K562 (cell line): Measurements from ENCODE around the gene LASP1. TPM values are rescaled to one million over a fixed set of nuclear protein-coding genes. Genes with fewer than 3 reads are reported as not detected.
"Not testable (repeated sequence)": the region's sequence is repeated elsewhere in the genome, so short reads cannot be mapped to it uniquely, and the experiment has no call there.

Experiments
- ATAC-seq: fragments of 200-7000 bp; cut with Tn5 transposase; 3 replicates; pipeline ENCODE4 v1.9.1; 2020; ENCODE audit warnings: moderate library complexity
- BruUV-seq: library from RNA; stranded (reverse); fragments of 400-500 nt; replicated peaks from 2 replicates; lab custom pipeline; 2021; lab: Mats Ljungman, UMichigan
- CTCF ChIA-PET: fragments of 300-600 bp; formaldehyde crosslinking; extraction: SDS; loops from one replicate; lab custom pipeline; 2021; ENCODE audit warnings: low intra/inter-chr PET ratio; lab: Yijun Ruan, JAX
- POLR2A ChIA-PET: fragments of 300-600, 350-650 bp; sonication (Branson Sonifier 250); formaldehyde crosslinking; extraction: SDS; loops from one replicate; lab custom pipeline; 2021; ENCODE audit warnings: antibody characterized with exemption, inconsistent platforms; lab: Yijun Ruan, JAX
- DNase-seq, 4 experiments: peaks; one replicate each; pipeline versions ENCODE4 v3.0.0 to v3.0.0-alpha.2; 2011 to 2018; ENCODE audit warnings: low spot score in 3 of 4, mixed read lengths in 3 of 4; ENCODE audit errors: extremely low read depth in 1 of 4
- FAIRE-seq: peaks from 2 replicates; lab custom pipeline; 2011; peaks lifted over from hg19 to GRCh38; lab: Jason Lieb, UNC
- H2AFZ ChIP-seq: 2 replicates; pipeline ENCODE4 v1.6.0; 2011; ENCODE audit warnings: low read depth, low read length, control low read depth, inconsistent platforms
- H3K27ac ChIP-seq: fragments of 200-600 bp; 3 replicates; pipeline ENCODE4 v1.8.0; 2011; ENCODE audit warnings: low read depth, mild to moderate bottlenecking, control low read depth, inconsistent platforms, low read length, moderate library complexity, mixed read lengths; ENCODE audit errors: extremely low read depth
- H3K27me3 ChIP-seq, 2 experiments: fragments of 300-600 bp in 1 of 2; 2 replicates in 1 of 2; 3 replicates in 1 of 2; pipeline versions ENCODE4 v1.6.0 to v1.8.0; 2011; ENCODE audit warnings: inconsistent platforms in 2 of 2, low read length in 2 of 2, mild to moderate bottlenecking in 1 of 2, mixed read lengths in 1 of 2, moderate library complexity in 1 of 2; ENCODE audit not compliant: control insufficient read depth in 2 of 2, insufficient read depth in 2 of 2
- H3K36me3 ChIP-seq: fragments of 300-600 bp; 3 replicates; pipeline ENCODE4 v1.8.0; 2011; ENCODE audit warnings: mild to moderate bottlenecking, low read length, inconsistent platforms; ENCODE audit not compliant: control insufficient read depth, insufficient read depth
- H3K4me1 ChIP-seq, 2 experiments: fragments of 200-600 bp in 1 of 2; replicated peaks in 1 of 2; 2 replicates in 1 of 2; 3 replicates in 1 of 2; pipeline versions ENCODE4 v1.5.1 to v1.8.0; 2011; ENCODE audit warnings: inconsistent platforms in 2 of 2, low read length in 2 of 2, mild to moderate bottlenecking in 1 of 2, mixed read lengths in 1 of 2, moderate library complexity in 1 of 2; ENCODE audit not compliant: control insufficient read depth in 2 of 2, insufficient read depth in 2 of 2
- H3K4me2 ChIP-seq: 2 replicates; pipeline ENCODE4 v1.6.1; 2011; ENCODE audit warnings: low read length, control low read depth, inconsistent platforms, mixed read lengths; ENCODE audit not compliant: insufficient read depth
- H3K4me3 ChIP-seq: fragments of 200-600 bp; sonication (generic), shearing (Covaris generic); 2 replicates; pipeline ENCODE4 v1.5.1; 2016; ENCODE audit warnings: control low read depth, inconsistent platforms
- H3K79me2 ChIP-seq: fragments of 200-600 bp; 3 replicates; pipeline ENCODE4 v1.8.0; 2011; ENCODE audit warnings: low read length, inconsistent platforms; ENCODE audit not compliant: control insufficient read depth, insufficient read depth
- H3K9ac ChIP-seq, 2 experiments: 2 replicates each; pipeline versions ENCODE4 v1.6.0 to v1.6.1; 2011; ENCODE audit warnings: low read depth in 2 of 2, low read length in 2 of 2, control low read depth in 1 of 2, inconsistent platforms in 1 of 2, mild to moderate bottlenecking in 1 of 2, mixed read lengths in 1 of 2; ENCODE audit not compliant: insufficient read depth in 1 of 2
- H3K9me1 ChIP-seq: one replicate; pipeline ENCODE4 v1.6.0; 2011; ENCODE audit warnings: inconsistent platforms, mild to moderate bottlenecking, low read length, moderate library complexity; ENCODE audit not compliant: control insufficient read depth, insufficient read depth
- H3K9me3 ChIP-seq: replicated peaks from 2 replicates; pipeline ENCODE4 v1.5.1; 2011; ENCODE audit warnings: low read depth, low read length, inconsistent platforms; ENCODE audit not compliant: control insufficient read depth, insufficient read depth
- H4K20me1 ChIP-seq: replicated peaks from 2 replicates; pipeline ENCODE4 v1.6.1; 2011; ENCODE audit warnings: low read length, inconsistent platforms, mixed read lengths; ENCODE audit not compliant: control insufficient read depth, insufficient read depth
- CBX8 ChIP-seq: fragments of 200-600 bp; sonication (generic); IDR thresholded peaks from 2 replicates; pipeline ENCODE4 v1.6.1; 2012; ENCODE audit warnings: borderline replicate concordance, mixed run types, low read depth, mild to moderate bottlenecking, moderate library complexity, mixed read lengths, low read length, control low read depth, inconsistent platforms; ENCODE audit not compliant: poor library complexity, severe bottlenecking; ENCODE audit errors: extremely low read depth
- ERF ChIP-seq: fragments of 450-650 bp; formaldehyde crosslinking; IDR thresholded peaks from 2 replicates; pipeline ENCODE4 v1.4.0; 2020; ENCODE audit warnings: mild to moderate bottlenecking, mixed read lengths
- ESRRA ChIP-seq: fragments of 450-650 bp; IDR thresholded peaks from 2 replicates; pipeline ENCODE4 v1.6.1; 2014; ENCODE audit warnings: low read depth, mild to moderate bottlenecking, moderate library complexity, borderline replicate concordance
- IFI16 ChIP-seq: fragments of 250-450 bp; sonication (Bioruptor Pico); IDR thresholded peaks from 2 replicates; pipeline ENCODE4 v2.1.2; 2022; ENCODE audit warnings: mild to moderate bottlenecking, inconsistent platforms
- KLF6 ChIP-seq: fragments of 250-450 bp; sonication (Bioruptor Pico); IDR thresholded peaks from 2 replicates; pipeline ENCODE4 v1.4.0; 2020; ENCODE audit warnings: mild to moderate bottlenecking, moderate library complexity, borderline replicate concordance
- MXI1 ChIP-seq: IDR thresholded peaks from 2 replicates; pipeline ENCODE4 v1.6.1; 2011; ENCODE audit warnings: low read depth, mild to moderate bottlenecking, improper control_type of control experiment, low read length
- PHB ChIP-seq: fragments of 250-450 bp; sonication (Bioruptor Pico); IDR thresholded peaks from 2 replicates; pipeline ENCODE4 v1.5.0; 2021
- PHF20 ChIP-seq: fragments of 450-650 bp; IDR thresholded peaks from 2 replicates; pipeline ENCODE4 v1.6.1; 2018; ENCODE audit not compliant: partially characterized antibody
- PRPF4 ChIP-seq: fragments of 200-400 bp; formaldehyde crosslinking; IDR thresholded peaks from one replicate; pipeline ENCODE4 v1.6.1; 2017; ENCODE audit warnings: low read length, low read depth, mild to moderate bottlenecking; ENCODE audit not compliant: insufficient read depth, poor library complexity, severe bottlenecking
- ZEB2 ChIP-seq: fragments of 450-650 bp; IDR thresholded peaks from 2 replicates; pipeline ENCODE4 v1.6.1; 2016
- ZFP30 ChIP-seq: fragments of 250-450 bp; sonication (Bioruptor Pico); IDR thresholded peaks from 2 replicates; pipeline ENCODE4 v1.8.0; 2022; ENCODE audit warnings: moderate library complexity, mild to moderate bottlenecking, inconsistent platforms, borderline replicate concordance
- ZNF695 ChIP-seq: fragments of 450-650 bp; formaldehyde crosslinking; IDR thresholded peaks from 2 replicates; pipeline ENCODE4 v1.4.0; 2020; ENCODE audit warnings: mild to moderate bottlenecking, moderate library complexity
- WGBS: fragments of 100-300 bp; shearing (Covaris generic); methylation state at CpG from one replicate; pipeline ENCODE4 v1.1.6; 2016; ENCODE audit warnings: low coverage, mixed read lengths; ENCODE audit not compliant: insufficient coverage; ENCODE audit errors: missing lambda C conversion rate; 5-methylcytosine and 5-hydroxymethylcytosine counted together
- in situ Hi-C: fragments of 300-500 bp; cut with MboI; formaldehyde crosslinking; loops from 4 replicates; pipeline ENCODE4 v1.15.0; 2018; ENCODE audit warnings: inconsistent platforms, mixed read lengths
- intact Hi-C: fragments of 100-400 bp; cut with micrococcal nuclease; formaldehyde crosslinking; loops from 2 replicates; pipeline ENCODE4 v1.14.2; 2022
- polyA plus RNA-seq, 8 experiments: library from polyadenylated mRNA; depleted of rRNA in 4 of 8; stranded (reverse) in 5 of 8; unstranded in 3 of 8; fragments of >200 nt; fragmentation: Nextera tagmentation in 2 of 8; fragmentation: Illumina TruSeq in 1 of 8; extraction: Ambion mirVana in 2 of 8; extraction: Trizol in 1 of 8; gene quantifications; 2 replicates each; pipeline versions ENCODE4 v1.2.1 to v1.2.3, GENCODE V29; 2011 to 2014; ENCODE audit warnings: inconsistent platforms in 1 of 8, missing spikeins in 1 of 8
- total RNA-seq, 7 experiments: library from RNA; depleted of rRNA in 6 of 7; stranded (reverse); fragments of >200 nt in 6 of 7; fragmentation: Illumina TruSeq in 2 of 7; extraction: Trizol in 2 of 7; gene quantifications; 2 replicates each; pipeline versions ENCODE4 v1.2.1 to v1.2.3, GENCODE V29; 2011 to 2021; ENCODE audit warnings: low replicate concordance in 1 of 7
- TF ChIP-seq, protein P1 (sequence below): fragments of 450-650 bp; conservative IDR thresholded peaks from 2 replicates; pipeline ENCODE4 v1.6.1; 2016; ENCODE audit warnings: missing genetic modification characterization, low read depth, mild to moderate bottlenecking, missing compliant biosample characterization, moderate library complexity

LASP1 gene
- total and polyA plus RNA-seq, 9 of the 15 experiments (the other 6 are each of a cell fraction or from before 2014, with no cell fraction given), result 23.0 to 125 (median 55.3) TPM

- no peaks in the 10 kb centered on the region for H3K9me3 ChIP-seq
- H3K27ac ChIP-seq, result no peak overlapping the region
- FAIRE-seq (no peak), DNase-seq (peak in 1 of 4 experiments; percentile 5), ATAC-seq (no peak)
- H3K4me2 ChIP-seq, result no peak overlapping the region
- H4K20me1 ChIP-seq, result peaks cover 11% of the 10 kb centered on the region; the same call in 1 of the 2 replicates
- H3K9ac ChIP-seq, result no peak overlapping the region
- H3K9me1 ChIP-seq, result no peaks in the 10 kb centered on the region
- H3K79me2 ChIP-seq, result peaks cover 3% of the 10 kb centered on the region; the same call in 1 of the 3 replicates
- CTCF ChIA-PET, result no interaction called here
- no peaks in the 10 kb centered on the region for H3K27me3 ChIP-seq
- peaks cover 81% of the 10 kb centered on the region; the same call in 2 of the 3 replicates for H3K36me3 ChIP-seq
- H3K4me3 ChIP-seq, result no peak overlapping the region
- in situ Hi-C loops (no loop called here), intact Hi-C loops (no loop called here)
- WGBS, result 87% methylated on average over 10 of the region's 10 CpGs
- no peak overlapping the region for H2AFZ ChIP-seq
- peaks cover 0 to 20% of the 10 kb centered on the region in 2 experiments; a peak in 1 of 5 replicates for H3K4me1 ChIP-seq
- no TSS peak for BruUV-seq
- TF ChIP-seq PRPF4, result no peak
- no peak for TF ChIP-seq ZEB2
- no peak for TF ChIP-seq ZFP30 (CRISPR knock-in tag)
- no peak for TF ChIP-seq MXI1
- no peak for TF ChIP-seq PHB (CRISPR knock-in tag)
- TF ChIP-seq ERF, result no peak
- no peak for TF ChIP-seq ZNF695
- TF ChIP-seq KLF6 (CRISPR knock-in tag), result no peak
- no peak for TF ChIP-seq ESRRA
- TF ChIP-seq, protein P1, sequence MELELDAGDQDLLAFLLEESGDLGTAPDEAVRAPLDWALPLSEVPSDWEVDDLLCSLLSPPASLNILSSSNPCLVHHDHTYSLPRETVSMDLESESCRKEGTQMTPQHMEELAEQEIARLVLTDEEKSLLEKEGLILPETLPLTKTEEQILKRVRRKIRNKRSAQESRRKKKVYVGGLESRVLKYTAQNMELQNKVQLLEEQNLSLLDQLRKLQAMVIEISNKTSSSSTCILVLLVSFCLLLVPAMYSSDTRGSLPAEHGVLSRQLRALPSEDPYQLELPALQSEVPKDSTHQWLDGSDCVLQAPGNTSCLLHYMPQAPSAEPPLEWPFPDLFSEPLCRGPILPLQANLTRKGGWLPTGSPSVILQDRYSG (tag), result no peak
- no peak for TF ChIP-seq PHF20
- no peak for TF ChIP-seq IFI16 (CRISPR knock-in tag)
- no peak for TF ChIP-seq CBX8
- POLR2A ChIA-PET, result interaction anchor here (0.9 kb wide), 1 partner anchor 11 kb away, joined by 3 read pairs; no protein-coding TSS in a partner anchor
Measured at GRCh38 chr17:38911081-38911730, 41.3 kb downstream of the LASP1 start.

GRCh38 chr17:38911731-38912081, 41.8 kb downstream of the LASP1 start:
- H3K9me1 ChIP-seq, ATAC-seq, H3K9me3 ChIP-seq, H2AFZ ChIP-seq, BruUV-seq, in situ Hi-C loops, H3K27me3 ChIP-seq, H4K20me1 ChIP-seq, H3K79me2 ChIP-seq, H3K9ac ChIP-seq, H3K4me3 ChIP-seq, H3K27ac ChIP-seq, CTCF ChIA-PET, intact Hi-C loops, FAIRE-seq, POLR2A ChIA-PET, H3K4me2 ChIP-seq, DNase-seq: not testable (repeated sequence)
- Histone ChIP-seq H3K4me1 (peaks cover 0 to 20% of the 10 kb centered on the region in 2 experiments; a peak in 1 of 5 replicates), H3K36me3 (peaks cover 79% of the 10 kb centered on the region; the same call in 2 of the 3 replicates)
- WGBS, result 92% methylated on average over 8 of the region's 8 CpGs
